ENCODE data around the gene NTM.

DNA sequence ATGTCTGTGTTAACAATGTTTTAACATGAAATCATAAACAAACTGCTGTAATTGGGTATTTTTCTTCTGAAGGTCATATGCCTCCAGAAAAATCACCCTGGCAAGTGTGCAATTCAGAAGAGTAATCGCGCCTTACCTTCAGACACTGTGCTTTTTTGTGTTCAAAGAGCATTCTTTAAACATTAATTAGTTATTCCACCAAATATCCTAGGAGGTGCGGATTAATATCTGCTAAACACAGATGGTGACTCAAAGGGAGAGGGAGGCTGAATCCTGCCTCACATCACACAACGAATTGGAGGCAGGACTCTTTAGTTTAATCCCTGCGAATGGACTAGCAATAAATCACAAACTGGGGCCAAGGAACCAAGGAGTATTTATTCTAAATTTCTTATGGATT, 213.0 kb downstream of the NTM start:
- TF ChIP-seq, protein P1, sequence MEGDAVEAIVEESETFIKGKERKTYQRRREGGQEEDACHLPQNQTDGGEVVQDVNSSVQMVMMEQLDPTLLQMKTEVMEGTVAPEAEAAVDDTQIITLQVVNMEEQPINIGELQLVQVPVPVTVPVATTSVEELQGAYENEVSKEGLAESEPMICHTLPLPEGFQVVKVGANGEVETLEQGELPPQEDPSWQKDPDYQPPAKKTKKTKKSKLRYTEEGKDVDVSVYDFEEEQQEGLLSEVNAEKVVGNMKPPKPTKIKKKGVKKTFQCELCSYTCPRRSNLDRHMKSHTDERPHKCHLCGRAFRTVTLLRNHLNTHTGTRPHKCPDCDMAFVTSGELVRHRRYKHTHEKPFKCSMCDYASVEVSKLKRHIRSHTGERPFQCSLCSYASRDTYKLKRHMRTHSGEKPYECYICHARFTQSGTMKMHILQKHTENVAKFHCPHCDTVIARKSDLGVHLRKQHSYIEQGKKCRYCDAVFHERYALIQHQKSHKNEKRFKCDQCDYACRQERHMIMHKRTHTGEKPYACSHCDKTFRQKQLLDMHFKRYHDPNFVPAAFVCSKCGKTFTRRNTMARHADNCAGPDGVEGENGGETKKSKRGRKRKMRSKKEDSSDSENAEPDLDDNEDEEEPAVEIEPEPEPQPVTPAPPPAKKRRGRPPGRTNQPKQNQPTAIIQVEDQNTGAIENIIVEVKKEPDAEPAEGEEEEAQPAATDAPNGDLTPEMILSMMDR (IDR thresholded peaks at IDR 0.05; ENCODE audit: poor library complexity, severe bottlenecking), result no peak
- TF ChIP-seq POLR2AphosphoS5 (IDR thresholded peaks at IDR 0.05) (no peak), RAD21 (conservative IDR thresholded peaks at IDR 0.05) (no peak), REST (IDR thresholded peaks at IDR 0.05; ENCODE audit: borderline replicate concordance) (no peak), MXI1 (conservative IDR thresholded peaks at IDR 0.05; ENCODE audit: poor library complexity, severe bottlenecking) (no peak), EP300 (conservative IDR thresholded peaks at IDR 0.05; ENCODE audit: poor library complexity, severe bottlenecking) (no peak), EZH2 (IDR thresholded peaks at IDR 0.05; ENCODE audit: borderline replicate concordance, insufficient read depth, low read length, poor library complexity, severe bottlenecking) (no peak), TAF1 (IDR thresholded peaks at IDR 0.05; ENCODE audit: low read depth) (no peak), SMC3 (conservative IDR thresholded peaks at IDR 0.05; ENCODE audit: poor library complexity) (no peak)

Data from neural cell (in vitro differentiated cells).